GM12878 (cell line): ENCODE results near the gene ADAM10. TPM values are rescaled to one million over a fixed set of nuclear protein-coding genes. Genes with fewer than 3 reads are reported as not detected.

Source experiments
- ATAC-seq: fragments of 200-7000 bp; cut with Tn5 transposase; 3 replicates; pipeline ENCODE4 v1.9.1; 2020; ENCODE audit warnings: mild to moderate bottlenecking, moderate library complexity
- BruUV-seq: library from RNA; stranded (reverse); fragments of 400-500 nt; replicated peaks from 2 replicates; lab custom pipeline; 2021; lab: Mats Ljungman, UMichigan
- CTCF ChIA-PET: fragments of 300-600 bp; sonication (Branson Sonifier 250); formaldehyde crosslinking; extraction: SDS; loops from one replicate; lab custom pipeline; 2021; ENCODE audit warnings: inconsistent platforms; lab: Yijun Ruan, JAX
- POLR2A ChIA-PET: fragments of 350-600 bp; formaldehyde crosslinking; extraction: SDS; loops from one replicate; lab custom pipeline; 2021; ENCODE audit warnings: inconsistent platforms; lab: Charles Lee
- RAD21 ChIA-PET: fragments of 300-600 bp; sonication (Branson Sonifier 250); formaldehyde crosslinking; loops from one replicate; lab custom pipeline; 2023; ENCODE audit warnings: antibody characterized with exemption; ENCODE audit not compliant: unreplicated experiment; lab: Charles Lee
- SMC1A ChIA-PET: fragments of 300-600 bp; sonication (Branson Sonifier 250); formaldehyde crosslinking; loops from one replicate; lab custom pipeline; 2023; ENCODE audit not compliant: unreplicated experiment, uncharacterized antibody; lab: Charles Lee
- DNase-seq: peaks from one replicate; pipeline ENCODE4 v3.0.0-alpha.2; 2011; ENCODE audit warnings: low read depth, low spot score
- FAIRE-seq: peaks from 3 replicates; lab custom pipeline; 2011; peaks lifted over from hg19 to GRCh38; lab: Jason Lieb, UNC
- H2AFZ ChIP-seq: 2 replicates; pipeline ENCODE4 v1.6.0; 2011; ENCODE audit warnings: low read depth, low read length, control low read depth; ENCODE audit not compliant: control insufficient read depth
- H3K27ac ChIP-seq: 2 replicates; pipeline ENCODE4 v1.5.1; 2011; ENCODE audit warnings: control low read depth; ENCODE audit not compliant: control insufficient read depth, insufficient read depth
- H3K27me3 ChIP-seq, 2 experiments: replicated peaks in 1 of 2; 2 replicates each; pipeline versions ENCODE4 v1.6.0 to v1.6.1; 2011; ENCODE audit warnings: low read length in 1 of 2; ENCODE audit not compliant: control insufficient read depth in 2 of 2, insufficient read depth in 2 of 2
- H3K36me3 ChIP-seq, 2 experiments: 2 replicates each; pipeline ENCODE4 v1.5.1; 2011; ENCODE audit warnings: low read length in 1 of 2; ENCODE audit not compliant: control insufficient read depth in 2 of 2, insufficient read depth in 2 of 2
- H3K4me1 ChIP-seq: 2 replicates; pipeline ENCODE4 v1.6.1; 2011; ENCODE audit warnings: mild to moderate bottlenecking, low read length, moderate library complexity, mixed read lengths; ENCODE audit not compliant: control insufficient read depth, insufficient read depth
- H3K4me2 ChIP-seq: 2 replicates; pipeline ENCODE4 v1.6.0; 2011; ENCODE audit warnings: control low read depth; ENCODE audit not compliant: control insufficient read depth, insufficient read depth
- H3K4me3 ChIP-seq: fragments of 200-600 bp; sonication (generic); 2 replicates; pipeline ENCODE4 v1.5.1; 2016
- H3K79me2 ChIP-seq: 2 replicates; pipeline ENCODE4 v1.6.0; 2011; ENCODE audit warnings: low read length; ENCODE audit not compliant: control insufficient read depth, insufficient read depth
- H3K9ac ChIP-seq: 2 replicates; pipeline ENCODE4 v1.8.0; 2011; ENCODE audit warnings: low read length, control low read depth, mixed read lengths; ENCODE audit not compliant: control insufficient read depth, insufficient read depth
- H3K9me3 ChIP-seq: replicated peaks from 3 replicates; pipeline ENCODE4 v1.5.1; 2011; ENCODE audit warnings: mild to moderate bottlenecking, low read length; ENCODE audit not compliant: control insufficient read depth, insufficient read depth
- H4K20me1 ChIP-seq: 2 replicates; pipeline ENCODE4 v1.6.0; 2011; ENCODE audit not compliant: control insufficient read depth, insufficient read depth
- BCL11A ChIP-seq: IDR thresholded peaks from 2 replicates; pipeline ENCODE4 v1.6.1; 2011; ENCODE audit warnings: low read depth, low read length
- EED ChIP-seq: sonication (generic); IDR thresholded peaks from 2 replicates; pipeline ENCODE4 v1.6.1; 2016; ENCODE audit warnings: antibody characterized with exemption, low read depth
- MEF2B ChIP-seq: fragments of 450-650 bp; IDR thresholded peaks from 2 replicates; pipeline ENCODE4 v1.6.1; 2018; ENCODE audit warnings: mild to moderate bottlenecking, moderate library complexity; ENCODE audit not compliant: partially characterized antibody, poor library complexity, severe bottlenecking
- PAX5 ChIP-seq: IDR thresholded peaks from 2 replicates; pipeline ENCODE4 v1.6.1; 2011; ENCODE audit warnings: low read depth, low read length, borderline replicate concordance
- TBL1XR1 ChIP-seq: IDR thresholded peaks from 2 replicates; pipeline ENCODE4 v1.6.1; 2012; ENCODE audit warnings: low read depth, low read length, improper control_type of control experiment
- ZNF384 ChIP-seq: IDR thresholded peaks from 2 replicates; pipeline ENCODE4 v1.6.1; 2012; ENCODE audit warnings: low read depth, mild to moderate bottlenecking, low read length, improper control_type of control experiment, borderline replicate concordance
- ZZZ3 ChIP-seq: IDR thresholded peaks from 2 replicates; pipeline ENCODE4 v1.6.1; 2011; ENCODE audit warnings: low read depth; ENCODE audit not compliant: control insufficient read depth, insufficient read length
- WGBS: methylation state at CpG from one replicate; pipeline ENCODE4 v1.1.6; 2016; ENCODE audit warnings: low lambda C conversion rate; ENCODE audit not compliant: insufficient replicate concordance, insufficient coverage; ENCODE audit errors: missing lambda C conversion rate; 5-methylcytosine and 5-hydroxymethylcytosine counted together
- in situ Hi-C: fragments of 300-500 bp; cut with MboI; formaldehyde crosslinking; loops from 9 replicates; pipeline ENCODE4 v1.14.3; 2018; ENCODE audit warnings: mixed read lengths
- intact Hi-C: fragments of 100-400 bp; cut with micrococcal nuclease; formaldehyde crosslinking; loops from one replicate; pipeline ENCODE4 v1.14.2; 2022; ENCODE audit not compliant: unreplicated experiment
- polyA plus RNA-seq, 11 experiments: library from polyadenylated mRNA; depleted of rRNA in 4 of 11; unstranded in 6 of 11; stranded (reverse) in 5 of 11; fragments of >200 nt; fragmentation: Nextera tagmentation in 4 of 11; fragmentation: Illumina TruSeq in 1 of 11; extraction: Ambion mirVana in 4 of 11; extraction: Trizol in 1 of 11; gene quantifications; 1 replicate in 1 of 11; 2 replicates in 10 of 11; pipeline versions ENCODE4 v1.2.1 to v1.2.3, GENCODE V29; 2011 to 2016; ENCODE audit warnings: inconsistent platforms in 2 of 11, missing spikeins in 2 of 11, low read depth in 1 of 11
- total RNA-seq, 4 experiments: library from RNA; depleted of rRNA in 3 of 4; stranded (reverse); fragments of >200 nt in 3 of 4; fragmentation: Illumina TruSeq in 1 of 4; extraction: Trizol in 1 of 4; gene quantifications; 2 replicates each; pipeline versions ENCODE4 v1.2.1 to v1.2.3, GENCODE V29; 2013 to 2021
- TF ChIP-seq, protein P1 (sequence below): fragments of 450-650 bp; formaldehyde crosslinking; IDR thresholded peaks from 2 replicates; pipeline ENCODE4 v1.4.0; 2022; ENCODE audit warnings: mild to moderate bottlenecking, moderate library complexity

The ADAM10 gene
- total and polyA plus RNA-seq, 10 of the 15 experiments (the other 5 are each of a cell fraction or from before 2014, with no cell fraction given) = 10.0 to 88.9 (median 51.7) TPM

DNA sequence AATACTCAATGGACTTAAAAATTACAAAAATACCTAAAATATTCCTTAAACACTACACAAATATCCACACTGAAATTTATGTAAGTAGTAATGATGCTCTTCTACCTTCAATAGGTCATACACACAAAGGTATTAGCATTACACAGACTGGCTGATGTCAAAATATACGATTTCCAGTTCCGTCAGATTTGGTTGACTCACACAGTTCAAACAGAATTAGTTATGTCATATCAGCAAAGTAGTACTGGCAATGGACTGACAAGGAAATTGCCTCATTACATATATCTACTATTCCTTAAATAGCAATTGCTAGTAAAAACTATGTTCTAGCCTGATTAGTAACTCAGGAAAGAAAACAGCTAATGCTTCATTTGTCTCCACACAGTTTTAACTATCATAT lies 70.8 kb downstream of the ADAM10 start:
- no peak overlapping the region for H3K4me3 ChIP-seq
- H3K4me1 ChIP-seq = no peaks in the 10 kb centered on the region
- intact Hi-C loops = no loop called here
- ATAC-seq = no peak
- TF ChIP-seq MEF2B = no peak
- no peak for TF ChIP-seq ZZZ3
- no peak for TF ChIP-seq ZNF384
- no peak for TF ChIP-seq PAX5
- no peak for TF ChIP-seq TBL1XR1
- no peak for TF ChIP-seq EED
- TF ChIP-seq, protein P1, sequence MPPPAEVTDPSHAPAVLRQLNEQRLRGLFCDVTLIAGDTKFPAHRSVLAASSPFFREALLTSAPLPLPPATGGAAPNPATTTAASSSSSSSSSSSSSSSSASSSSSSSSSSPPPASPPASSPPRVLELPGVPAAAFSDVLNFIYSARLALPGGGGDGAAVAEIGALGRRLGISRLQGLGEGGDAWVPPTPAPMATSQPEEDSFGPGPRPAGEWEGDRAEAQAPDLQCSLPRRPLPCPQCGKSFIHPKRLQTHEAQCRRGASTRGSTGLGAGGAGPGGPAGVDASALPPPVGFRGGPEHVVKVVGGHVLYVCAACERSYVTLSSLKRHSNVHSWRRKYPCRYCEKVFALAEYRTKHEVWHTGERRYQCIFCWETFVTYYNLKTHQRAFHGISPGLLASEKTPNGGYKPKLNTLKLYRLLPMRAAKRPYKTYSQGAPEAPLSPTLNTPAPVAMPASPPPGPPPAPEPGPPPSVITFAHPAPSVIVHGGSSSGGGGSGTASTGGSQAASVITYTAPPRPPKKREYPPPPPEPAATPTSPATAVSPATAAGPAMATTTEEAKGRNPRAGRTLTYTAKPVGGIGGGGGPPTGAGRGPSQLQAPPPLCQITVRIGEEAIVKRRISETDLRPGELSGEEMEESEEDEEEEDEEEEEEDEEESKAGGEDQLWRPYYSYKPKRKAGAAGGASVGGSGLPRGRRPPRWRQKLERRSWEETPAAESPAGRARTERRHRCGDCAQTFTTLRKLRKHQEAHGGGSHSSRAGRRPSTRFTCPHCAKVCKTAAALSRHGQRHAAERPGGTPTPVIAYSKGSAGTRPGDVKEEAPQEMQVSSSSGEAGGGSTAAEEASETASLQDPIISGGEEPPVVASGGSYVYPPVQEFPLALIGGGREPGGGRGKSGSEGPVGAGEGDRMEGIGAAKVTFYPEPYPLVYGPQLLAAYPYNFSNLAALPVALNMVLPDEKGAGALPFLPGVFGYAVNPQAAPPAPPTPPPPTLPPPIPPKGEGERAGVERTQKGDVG = no peak
- no peak for TF ChIP-seq BCL11A
- H3K27me3 ChIP-seq = no peaks in the 10 kb centered on the region
- H3K9ac ChIP-seq = no peak overlapping the region
- no peak overlapping the region for H3K4me2 ChIP-seq
- ChIA-PET CTCF (interaction anchor here (0.7 to 2.5 kb wide), 4 partner anchors 10 to 82 kb away, joined by 3 to 7 read pairs (median 3); no protein-coding TSS in a partner anchor), POLR2A (interaction anchor here (1.1 kb wide), 1 partner anchor 59 kb away, joined by 3 read pairs; no protein-coding TSS in a partner anchor), RAD21 (interaction anchor here (0.9 kb wide), 1 partner anchor 274 kb away, joined by 3 read pairs; no protein-coding TSS in a partner anchor), SMC1A (interaction anchor here (0.9 to 2.7 kb wide), 10 partner anchors 9 to 451 kb away, joined by 3 to 11 read pairs (median 4); partner anchors contain the start of gene MINDY2)
- H3K27ac ChIP-seq = no peak overlapping the region
- no peaks in the 10 kb centered on the region for H3K9me3 ChIP-seq
- 100% methylated on average over 2 of the region's 2 CpGs for WGBS
- no peak overlapping the region for H2AFZ ChIP-seq
- FAIRE-seq = no peak
- no TSS peak for BruUV-seq
- H3K79me2 ChIP-seq = no peaks in the 10 kb centered on the region; the same call in 1 of the 2 replicates
- DNase-seq = no peak
- peaks cover 0 to 2% of the 10 kb centered on the region in 2 experiments; a peak in 1 of 4 replicates for H3K36me3 ChIP-seq
- in situ Hi-C loops = no loop called here
- no peaks in the 10 kb centered on the region for H4K20me1 ChIP-seq
